Spleen (tissue), 11 donors: ENCODE results near the gene SPTBN5. TPM values are rescaled to one million over a fixed set of nuclear protein-coding genes. Genes with fewer than 3 reads are reported as not detected.
A peak's percentile ranks its signal among the peaks of the same experiment; 100 is the strongest.

Experiments used
- DNase-seq: peaks from one replicate; pipeline ENCODE4 v3.0.0-alpha.2; 2020
- H3K27ac ChIP-seq, 8 donors: fragments of 200-600 bp; sonication (generic) in 7 of 8; 1 replicate in 4 of 8; 2 replicates in 4 of 8; pipeline versions ENCODE4 v1.5.0 to v1.8.0; 2016 to 2021; ENCODE audit warnings: inconsistent platforms in 4 of 8, mild to moderate bottlenecking in 4 of 8, moderate library complexity in 1 of 8
- H3K27me3 ChIP-seq, 7 donors: fragments of 200-600 bp; sonication (generic) in 6 of 7; replicated peaks in 1 of 7; 1 replicate in 4 of 7; 2 replicates in 3 of 7; pipeline versions ENCODE4 v1.5.0 to v1.8.0; 2016 to 2021; ENCODE audit warnings: inconsistent platforms in 3 of 7, mild to moderate bottlenecking in 1 of 7
- H3K36me3 ChIP-seq, 6 donors: fragments of 200-600 bp; sonication (generic) in 5 of 6; 1 replicate in 4 of 6; 2 replicates in 2 of 6; pipeline versions ENCODE4 v1.5.0 to v1.8.0; 2016 to 2021; ENCODE audit warnings: inconsistent platforms in 2 of 6
- H3K4me1 ChIP-seq, 6 donors: fragments of 200-600 bp; sonication (generic) in 5 of 6; 1 replicate in 3 of 6; 2 replicates in 3 of 6; pipeline versions ENCODE4 v1.5.0 to v1.8.0; 2016 to 2021; ENCODE audit warnings: inconsistent platforms in 3 of 6
- H3K4me3 ChIP-seq, 8 donors: fragments of 200-600 bp; sonication (generic) in 7 of 8; 1 replicate in 4 of 8; 2 replicates in 4 of 8; pipeline versions ENCODE4 v1.5.0 to v1.8.0; 2016 to 2021; ENCODE audit warnings: inconsistent platforms in 4 of 8, mild to moderate bottlenecking in 4 of 8, moderate library complexity in 2 of 8
- H3K9me3 ChIP-seq, 8 donors: fragments of 200-600 bp; sonication (generic) in 7 of 8; 1 replicate in 4 of 8; 2 replicates in 4 of 8; pipeline versions ENCODE4 v1.5.0 to v1.8.0; 2016 to 2021; ENCODE audit warnings: inconsistent platforms in 4 of 8
- CTCF ChIP-seq, 11 experiments: fragments of 200-600 bp in 7 of 11; fragments of 450-650 bp in 4 of 11; sonication (generic) in 4 of 11; IDR thresholded peaks in 8 of 11; conservative IDR thresholded peaks in 3 of 11; 1 replicate in 7 of 11; 2 replicates in 4 of 11; pipeline versions ENCODE4 v1.4.0 to v1.8.0; 2016 to 2021; ENCODE audit warnings: antibody characterized with exemption in 11 of 11, inconsistent platforms in 4 of 11, mild to moderate bottlenecking in 1 of 11
- POLR2A ChIP-seq, 3 donors: fragments of 450-650 bp; IDR thresholded peaks; one replicate each; pipeline ENCODE4 v1.5.1; 2017; ENCODE audit warnings: antibody characterized with exemption in 3 of 3, mild to moderate bottlenecking in 1 of 3
- POLR2AphosphoS5 ChIP-seq, 3 donors: sonication (generic); formaldehyde crosslinking; IDR thresholded peaks; one replicate each; pipeline ENCODE4 v1.5.1; 2017; ENCODE audit warnings: antibody characterized with exemption in 3 of 3
- WGBS, 5 donors: extraction: QIAGEN DNeasy Blood & Tissue Kit in 3 of 5; methylation state at CpG; one replicate each; pipeline versions ENCODE4 v1.1.5 to v1.1.7; 2013 to 2018; 5-methylcytosine and 5-hydroxymethylcytosine counted together
- intact Hi-C: fragments of 100-400 bp; cut with DNase I; formaldehyde crosslinking; loops from one replicate; pipeline ENCODE4 v1.15.0; 2023; ENCODE audit warnings: low total_unique reads
- polyA plus RNA-seq, 3 donors: library from polyadenylated mRNA; stranded (reverse); fragments of 200-250 nt; gene quantifications; one replicate each; pipeline ENCODE4 v1.2.1, GENCODE V29; 2013
- total RNA-seq, 7 donors: library from RNA; depleted of rRNA in 3 of 7; stranded (reverse); fragments of >200 nt in 3 of 7; fragmentation: NEBNext Ultra II Directional in 4 of 7; extraction: Animal tissue kit (Norgen Biotek cat#: 25700) in 4 of 7; gene quantifications; one replicate each; pipeline versions ENCODE4 v1.1.0 to v1.2.1, GENCODE V29; 2016 to 2021
- donor health status: healthy with polysubstance abuse.
- donor health status: DM: no; HTN: no; CAD: no; lungs with moderate emphysema.
- donor health status: DM: no; HTN: no; CAD: no.
- donor health status: Bipolar disorder and iron deficiency.
- donor health status: healthy.
- donor health status: DM: no; HTN: no; CAD: no.
- donor health status: DM: yes; HTN: yes; CAD: no.

The SPTBN5 gene
- total and polyA plus RNA-seq, 10 donors: 0.19 to 2.0 (median 0.73) TPM

DNA sequence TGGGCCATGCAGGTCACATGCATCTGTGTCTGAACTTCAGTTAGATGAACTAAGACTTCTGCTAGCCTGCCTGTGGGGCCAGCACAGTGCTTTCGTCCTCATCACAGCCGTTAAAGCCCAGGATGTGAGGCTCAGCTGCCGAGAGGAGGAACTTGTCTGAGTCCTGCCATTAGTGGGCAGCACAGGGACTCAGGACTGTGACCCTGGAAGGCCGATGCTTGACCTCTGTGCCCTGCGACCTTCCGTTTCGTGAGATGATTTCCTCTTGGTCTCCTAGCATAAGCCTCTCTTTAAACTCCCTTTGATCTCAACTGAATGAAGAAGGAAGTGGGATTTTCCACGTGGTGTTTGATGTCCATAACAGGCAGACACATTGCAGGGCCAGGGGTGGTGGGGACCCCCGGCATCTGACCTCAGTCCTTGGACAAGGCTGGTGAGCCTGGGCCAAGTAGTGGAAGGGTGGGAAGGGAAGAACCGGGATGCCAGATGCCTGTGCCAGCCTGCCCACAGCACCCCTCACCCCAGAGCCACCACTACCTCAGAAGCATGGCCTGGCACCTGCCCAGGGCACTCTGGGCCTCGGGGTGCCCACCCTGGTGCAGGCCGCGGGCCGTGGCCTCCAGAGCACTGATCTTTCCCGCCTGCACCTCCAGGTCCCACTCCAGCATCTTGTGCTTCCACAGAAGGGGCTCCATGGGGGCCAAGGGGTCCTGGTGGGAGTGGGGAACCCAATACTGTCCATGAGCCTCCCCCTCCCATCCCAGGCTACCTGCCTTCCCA is 33.6 kb downstream of the SPTBN5 start:
- Histone ChIP-seq H3K4me3 (no peak overlapping the region), H3K36me3 (no peaks in the 10 kb centered on the region), H3K4me1 (peaks cover 0 to 16% (median 12%) of the 10 kb centered on the region in 6 donors), H3K9me3 (no peaks in the 10 kb centered on the region), H3K27me3 (peaks cover 0 to 41% (median 0%) of the 10 kb centered on the region in 7 donors), H3K27ac (no peak overlapping the region)
- TF ChIP-seq POLR2A (IDR thresholded peaks at IDR 0.05) (no peak), CTCF (IDR thresholded peaks at IDR 0.05 in 8 of 11, conservative IDR thresholded peaks at IDR 0.05 in 3 of 11) (peak in 6 of 11 experiments; percentile 12 to 46 (median 36)), POLR2AphosphoS5 (IDR thresholded peaks at IDR 0.05) (peak in 2 of 3 donors; percentile 45 to 48)
- intact Hi-C loops: no loop called here
- no peak for DNase-seq
- WGBS, 5 donors: 25 to 60% (median 36%) methylated on average over 9 to 15 of the region's 15 CpGs

DNA sequence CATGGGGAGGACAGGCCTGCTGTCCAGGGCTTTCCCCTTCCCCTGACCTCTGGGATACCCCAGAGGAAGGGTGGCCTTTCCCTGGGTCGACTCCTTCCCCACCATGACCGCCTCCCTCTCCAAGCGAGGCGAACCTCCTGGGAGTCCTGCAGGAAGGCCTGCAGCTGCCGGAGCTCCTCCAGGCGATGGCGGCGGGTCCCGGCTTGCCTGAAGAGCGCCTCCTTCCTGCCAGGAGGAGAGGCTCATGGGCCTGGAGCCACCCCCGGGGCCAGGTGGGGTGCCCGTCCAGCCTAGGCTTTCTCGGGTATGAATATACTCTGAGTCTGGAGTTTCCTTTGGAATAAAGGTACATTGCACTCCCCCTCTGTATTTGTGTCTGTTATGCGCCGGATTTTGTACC is 35.1 kb downstream of the SPTBN5 start:
- intact Hi-C loops: no loop called here
- Histone ChIP-seq H3K4me3 (no peak overlapping the region), H3K4me1 (peaks cover 0 to 16% (median 12%) of the 10 kb centered on the region in 6 donors), H3K27ac (no peak overlapping the region), H3K27me3 (peaks cover 0 to 52% (median 0%) of the 10 kb centered on the region in 7 donors), H3K36me3 (no peaks in the 10 kb centered on the region), H3K9me3 (no peaks in the 10 kb centered on the region)
- WGBS, 5 donors: 89 to 94% (median 90%) methylated on average over 9 to 15 of the region's 15 CpGs
- TF ChIP-seq POLR2AphosphoS5 (IDR thresholded peaks at IDR 0.05): no peak
- no peak for DNase-seq

- Histone ChIP-seq H3K9me3 (no peaks in the 10 kb centered on the region), H3K36me3 (no peaks in the 10 kb centered on the region), H3K27me3 (peaks cover 0 to 60% (median 0%) of the 10 kb centered on the region in 7 donors), H3K4me3 (no peak overlapping the region), H3K4me1 (peaks cover 0 to 16% (median 12%) of the 10 kb centered on the region in 6 donors), H3K27ac (no peak overlapping the region)
- intact Hi-C loops: no loop called here
- 80 to 96% (median 93%) methylated on average over 2 to 9 of the region's 9 CpGs for WGBS, 5 donors
- TF ChIP-seq CTCF (IDR thresholded peaks at IDR 0.05 in 8 of 11, conservative IDR thresholded peaks at IDR 0.05 in 3 of 11) (no peak), POLR2A (IDR thresholded peaks at IDR 0.05) (no peak), POLR2AphosphoS5 (IDR thresholded peaks at IDR 0.05) (no peak)
- no peak for DNase-seq
Measured at GRCh38 chr15:41857316-41857715, 36.5 kb downstream of the SPTBN5 start.

GRCh38 chr15:41856716-41857115 is 37.1 kb downstream of the SPTBN5 start:
- Histone ChIP-seq H3K36me3 (no peaks in the 10 kb centered on the region), H3K27ac (no peak overlapping the region), H3K27me3 (peaks cover 0 to 63% (median 0%) of the 10 kb centered on the region in 7 donors), H3K4me1 (peaks cover 0 to 16% (median 12%) of the 10 kb centered on the region in 6 donors), H3K9me3 (no peaks in the 10 kb centered on the region), H3K4me3 (no peak overlapping the region)
- no peak for DNase-seq
- no peak for TF ChIP-seq CTCF (IDR thresholded peaks at IDR 0.05 in 8 of 11, conservative IDR thresholded peaks at IDR 0.05 in 3 of 11)
- no peak for TF ChIP-seq POLR2AphosphoS5 (IDR thresholded peaks at IDR 0.05)
- no peak for TF ChIP-seq POLR2A (IDR thresholded peaks at IDR 0.05)
- intact Hi-C loops: no loop called here
- WGBS, 5 donors: 93 to 100% (median 95%) methylated on average over 6 to 12 of the region's 12 CpGs; no CpG with 5 or more reads in 1 of the 5 donors
